H9 (cell line): ENCODE measurements around the gene SOD3. TPM values are rescaled to one million over a fixed set of nuclear protein-coding genes. Genes with fewer than 3 reads are reported as not detected.

Source experiments
- DNase-seq: peaks from one replicate; pipeline ENCODE4 v3.0.0-alpha.2; 2017
- H2AFZ ChIP-seq: one replicate; pipeline ENCODE4 v1.6.1; 2013; ENCODE audit warnings: mild to moderate bottlenecking, low read length, control low read depth, moderate library complexity
- H2AK5ac ChIP-seq: 2 replicates; pipeline ENCODE4 v1.6.1; 2013; ENCODE audit warnings: low read length, control low read depth, mixed read lengths; ENCODE audit not compliant: insufficient read length
- H2BK120ac ChIP-seq: one replicate; pipeline ENCODE4 v1.6.1; 2013; ENCODE audit warnings: low read depth, mild to moderate bottlenecking, low read length, control low read depth, inconsistent platforms; ENCODE audit not compliant: poor library complexity, severe bottlenecking
- H2BK12ac ChIP-seq: 2 replicates; pipeline ENCODE4 v1.6.1; 2013; ENCODE audit warnings: low read length, control low read depth, mixed read lengths, low read depth; ENCODE audit not compliant: insufficient read length
- H2BK15ac ChIP-seq: 2 replicates; pipeline ENCODE4 v1.6.1; 2013; ENCODE audit warnings: low read depth, low read length, control low read depth
- H2BK20ac ChIP-seq: one replicate; pipeline ENCODE4 v1.6.1; 2013; ENCODE audit warnings: low read depth, mild to moderate bottlenecking, low read length, control low read depth, inconsistent platforms; ENCODE audit not compliant: poor library complexity, severe bottlenecking
- H2BK5ac ChIP-seq: 2 replicates; pipeline ENCODE4 v1.6.1; 2013; ENCODE audit warnings: low read length, control low read depth, mixed read lengths; ENCODE audit not compliant: insufficient read length
- H3K14ac ChIP-seq: 2 replicates; pipeline ENCODE4 v1.6.1; 2013; ENCODE audit warnings: low read length, control low read depth; ENCODE audit not compliant: insufficient read depth
- H3K18ac ChIP-seq: 2 replicates; pipeline ENCODE4 v1.6.1; 2013; ENCODE audit warnings: low read depth, mild to moderate bottlenecking, mixed read lengths, low read length, control low read depth; ENCODE audit not compliant: insufficient read length
- H3K23ac ChIP-seq: 2 replicates; pipeline ENCODE4 v1.6.1; 2013; ENCODE audit warnings: low read length, control low read depth, mixed read lengths, low read depth; ENCODE audit not compliant: insufficient read length
- H3K23me2 ChIP-seq: 2 replicates; pipeline ENCODE4 v1.6.1; 2013; ENCODE audit warnings: low read depth, mild to moderate bottlenecking, mixed read lengths, low read length, control low read depth; ENCODE audit not compliant: insufficient read length, poor library complexity, severe bottlenecking
- H3K27ac ChIP-seq: 2 replicates; pipeline ENCODE4 v1.5.1; 2013; ENCODE audit warnings: low read length, control low read depth, mixed read lengths, low read depth; ENCODE audit not compliant: insufficient read length
- H3K27me3 ChIP-seq: 2 replicates; pipeline ENCODE4 v1.6.1; 2013; ENCODE audit warnings: low read length, control low read depth, inconsistent platforms; ENCODE audit not compliant: insufficient read depth
- H3K4ac ChIP-seq: 2 replicates; pipeline ENCODE4 v1.6.1; 2013; ENCODE audit warnings: low read depth, mild to moderate bottlenecking, control low read depth, inconsistent platforms, low read length, moderate library complexity
- H3K4me1 ChIP-seq: 2 replicates; pipeline ENCODE4 v1.6.1; 2013; ENCODE audit warnings: low read length, control low read depth, inconsistent platforms; ENCODE audit not compliant: insufficient read depth
- H3K4me2 ChIP-seq: 2 replicates; pipeline ENCODE4 v1.6.1; 2013; ENCODE audit warnings: low read length, control low read depth, mixed read lengths; ENCODE audit not compliant: insufficient read length, insufficient read depth
- H3K56ac ChIP-seq: 2 replicates; pipeline ENCODE4 v1.6.1; 2013; ENCODE audit warnings: low read depth, mild to moderate bottlenecking, mixed read lengths, low read length, control low read depth; ENCODE audit not compliant: insufficient read length
- H3K79me1 ChIP-seq: 2 replicates; pipeline ENCODE4 v1.6.1; 2013; ENCODE audit warnings: low read depth, mild to moderate bottlenecking, moderate library complexity, low read length, control low read depth, inconsistent platforms; ENCODE audit not compliant: insufficient read depth, poor library complexity, severe bottlenecking
- H3K79me2 ChIP-seq: 2 replicates; pipeline ENCODE4 v1.6.1; 2013; ENCODE audit warnings: low read length, control low read depth, inconsistent platforms; ENCODE audit not compliant: insufficient read depth
- H3K9ac ChIP-seq: 2 replicates; pipeline ENCODE4 v1.6.1; 2013; ENCODE audit warnings: low read length, control low read depth, mixed read lengths; ENCODE audit not compliant: insufficient read length; ENCODE audit errors: extremely low read depth
- H3K9me3 ChIP-seq: one replicate; pipeline ENCODE4 v1.6.1; 2013; ENCODE audit warnings: low read depth, low read length, inconsistent platforms; ENCODE audit not compliant: control insufficient read depth
- H3T11ph ChIP-seq: one replicate; pipeline ENCODE4 v1.6.1; 2013; ENCODE audit warnings: mild to moderate bottlenecking, low read length, control low read depth, inconsistent platforms
- H4K20me1 ChIP-seq: one replicate; pipeline ENCODE4 v1.6.1; 2013; ENCODE audit not compliant: control insufficient read depth, insufficient read length, insufficient read depth
- H4K5ac ChIP-seq: 2 replicates; pipeline ENCODE4 v1.6.1; 2013; ENCODE audit warnings: low read depth, mild to moderate bottlenecking, mixed read lengths, low read length, control low read depth; ENCODE audit not compliant: insufficient read length
- H4K8ac ChIP-seq: replicated peaks from 2 replicates; pipeline ENCODE4 v1.6.1; 2013; ENCODE audit warnings: low read length, control low read depth, mixed read lengths, low read depth; ENCODE audit not compliant: insufficient read length
- H4K91ac ChIP-seq: 2 replicates; pipeline ENCODE4 v1.6.1; 2013; ENCODE audit warnings: low read depth, mild to moderate bottlenecking, moderate library complexity, mixed read lengths, low read length, control low read depth; ENCODE audit not compliant: insufficient read length
- H3K27ac Mint-ChIP-seq, 3 experiments: 2 replicates in 2 of 3; 3 replicates in 1 of 3; pipeline ENCODE4 v1.8.0; 2020 to 2021; ENCODE audit warnings: mixed read lengths in 3 of 3, mild to moderate bottlenecking in 1 of 3, moderate library complexity in 1 of 3
- H3K27me3 Mint-ChIP-seq: 2 replicates; pipeline ENCODE4 v1.8.0; 2021; ENCODE audit warnings: low read depth, mild to moderate bottlenecking, moderate library complexity, mixed read lengths
- H3K36me3 Mint-ChIP-seq, 3 experiments: 2 replicates in 2 of 3; 3 replicates in 1 of 3; pipeline ENCODE4 v1.8.0; 2020 to 2021; ENCODE audit warnings: low read depth in 3 of 3, mixed read lengths in 3 of 3; ENCODE audit not compliant: insufficient read depth in 1 of 3
- H3K4me1 Mint-ChIP-seq, 2 experiments: 2 replicates each; pipeline ENCODE4 v1.8.0; 2020; ENCODE audit warnings: mixed read lengths in 2 of 2
- H3K4me3 Mint-ChIP-seq, 2 experiments: 2 replicates in 1 of 2; 3 replicates in 1 of 2; pipeline ENCODE4 v1.8.0; 2020 to 2021; ENCODE audit warnings: mild to moderate bottlenecking in 2 of 2, mixed read lengths in 2 of 2, moderate library complexity in 1 of 2
- H3K9me3 Mint-ChIP-seq, 2 experiments: 2 replicates in 1 of 2; 3 replicates in 1 of 2; pipeline ENCODE4 v1.8.0; 2020; ENCODE audit warnings: mild to moderate bottlenecking in 2 of 2, mixed read lengths in 2 of 2, moderate library complexity in 1 of 2
- CTCF ChIP-seq: fragments of 200-600 bp; sonication (generic); conservative IDR thresholded peaks from 3 replicates; pipeline ENCODE4 v1.8.0; 2021; ENCODE audit warnings: antibody characterized with exemption, mild to moderate bottlenecking
- WGBS: extraction: QIAGEN DNeasy Blood & Tissue Kit; methylation state at CpG from one replicate; pipeline ENCODE4 v1.1.7; 2013; ENCODE audit warnings: missing lambda C conversion rate, low lambda C conversion rate, mixed read lengths; ENCODE audit not compliant: insufficient read length; ENCODE audit errors: extremely low coverage; 5-methylcytosine and 5-hydroxymethylcytosine counted together
- total RNA-seq: library from RNA; stranded (reverse); gene quantifications from 2 replicates; pipeline ENCODE4 v1.2.1, GENCODE V29; 2021

The SOD3 gene
- total RNA-seq, 1 experiment from 2014 or later = 3.3 TPM

DNA sequence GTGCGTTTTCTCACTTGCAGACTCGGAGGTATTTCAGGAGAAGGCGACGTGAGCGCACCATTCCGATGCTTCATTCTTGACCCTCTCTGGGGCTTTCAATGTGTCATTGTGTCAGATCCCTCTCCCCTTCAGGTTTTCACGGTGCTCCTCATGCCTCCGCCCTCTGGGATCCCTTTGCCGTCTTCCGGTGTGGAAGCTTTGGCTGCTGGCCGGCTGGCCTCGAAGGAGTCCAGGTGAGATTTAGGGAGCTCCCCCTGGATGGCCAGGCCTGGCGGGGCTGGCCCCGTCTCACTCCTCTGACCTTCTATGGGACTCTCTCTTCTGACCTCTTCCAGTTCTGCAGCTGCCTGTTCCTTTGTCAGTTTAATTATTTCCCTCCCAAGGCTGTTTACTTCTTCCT, 12.9 kb downstream of the SOD3 start:
- Mint-ChIP-seq H3K4me1 (peaks cover 28 to 36% of the 10 kb centered on the region in 2 experiments), H3K27me3 (peaks cover under 1% of the 10 kb centered on the region; the same call in 1 of the 2 replicates), H3K9me3 (peaks cover 0 to 5% of the 10 kb centered on the region in 2 experiments; a peak in 3 of 5 replicates), H3K36me3 (peaks cover 5 to 17% (median 7%) of the 10 kb centered on the region in 3 experiments; a peak in 5 of 7 replicates), H3K27ac (peak overlapping the region in 1 of 3 experiments; percentile 4; a peak in 1 of 7 replicates), H3K4me3 (no peak overlapping the region)
- Histone ChIP-seq H3K14ac (no peak overlapping the region), H4K91ac (no peak overlapping the region), H3K4me1 (peaks cover 3% of the 10 kb centered on the region; the same call in 1 of the 2 replicates), H2BK12ac (no peak overlapping the region), H3K27me3 (no peaks in the 10 kb centered on the region), H4K20me1 (no peaks in the 10 kb centered on the region), H3K23me2 (no peaks in the 10 kb centered on the region), H2BK20ac (no peak overlapping the region), H3K4ac (no peak overlapping the region), H3K79me1 (no peaks in the 10 kb centered on the region), H3K18ac (no peak overlapping the region), H3K9me3 (no peaks in the 10 kb centered on the region), H2BK120ac (no peak overlapping the region), H2BK15ac (no peak overlapping the region), H3K79me2 (no peaks in the 10 kb centered on the region), H4K8ac (no peak overlapping the region), H3K27ac (no peak overlapping the region), H4K5ac (no peak overlapping the region), H3T11ph (no peak overlapping the region), H2BK5ac (no peak overlapping the region), H3K56ac (no peak overlapping the region), H2AK5ac (no peak overlapping the region), H2AFZ (no peak overlapping the region), H3K9ac (no peak overlapping the region), H3K23ac (no peak overlapping the region), H3K4me2 (no peak overlapping the region)
- TF ChIP-seq CTCF = no peak
- WGBS = no CpG with 5 or more reads among the region's 14 CpGs
- DNase-seq = no peak
